ENCODE results near the gene RNF114.
A peak's percentile ranks its signal among the peaks of the same experiment; 100 is the strongest.

Gene RNF114

GRCh38 chr20:49982346-49983122, 46.3 kb downstream of the RNF114 start, which contains the start of gene SNAI1:
Gene SNAI1, plus strand, starts transcription at chr20:49982980. Its CDS starts 80 bp downstream, at chr20:49983060.
- H3K36me3 ChIP-seq (ENCODE audit: control insufficient read depth, insufficient read depth, low read length): no peaks in the 10 kb centered on the region
- peak within 1 kb of the TSS; percentile 78 for H3K4me3 ChIP-seq (ENCODE audit: low read length)
- peaks cover 10% of the 10 kb centered on the region for H3K4me1 ChIP-seq (ENCODE audit: control insufficient read depth, insufficient read depth, low read length)
- H3K27me3 ChIP-seq (ENCODE audit: control insufficient read depth, insufficient read depth, low read length): no peaks in the 10 kb centered on the region
- H3K27ac ChIP-seq (ENCODE audit: low read depth, low read length): peak within 1 kb of the TSS; percentile 77
- H3K9ac ChIP-seq (ENCODE audit: low read length): peak within 1 kb of the TSS; percentile 79

- Histone ChIP-seq H3K27ac (ENCODE audit: low read depth, low read length) (peak overlapping the region; percentile 77), H3K27me3 (ENCODE audit: control insufficient read depth, insufficient read depth, low read length) (no peaks in the 10 kb centered on the region), H3K36me3 (ENCODE audit: control insufficient read depth, insufficient read depth, low read length) (no peaks in the 10 kb centered on the region), H3K4me3 (ENCODE audit: low read length) (peak overlapping the region; percentile 78), H3K9ac (ENCODE audit: low read length) (peak overlapping the region; percentile 79), H3K4me1 (ENCODE audit: control insufficient read depth, insufficient read depth, low read length) (peaks cover 10% of the 10 kb centered on the region)
Measured at GRCh38 chr20:49983123-49983847, 47.1 kb downstream of the RNF114 start.

GRCh38 chr20:49983848-49984408, 47.7 kb downstream of the RNF114 start:
- no peaks in the 10 kb centered on the region for H3K27me3 ChIP-seq (ENCODE audit: control insufficient read depth, insufficient read depth, low read length)
- H3K4me3 ChIP-seq (ENCODE audit: low read length): peak overlapping the region; percentile 78
- peaks cover 10% of the 10 kb centered on the region for H3K4me1 ChIP-seq (ENCODE audit: control insufficient read depth, insufficient read depth, low read length)
- peak overlapping the region; percentile 77 for H3K27ac ChIP-seq (ENCODE audit: low read depth, low read length)
- peak overlapping the region; percentile 41 for H3K9ac ChIP-seq (ENCODE audit: low read length)
- no peaks in the 10 kb centered on the region for H3K36me3 ChIP-seq (ENCODE audit: control insufficient read depth, insufficient read depth, low read length)

- Histone ChIP-seq H3K4me3 (ENCODE audit: low read length) (peak overlapping the region; percentile 78), H3K36me3 (ENCODE audit: control insufficient read depth, insufficient read depth, low read length) (no peaks in the 10 kb centered on the region), H3K27me3 (ENCODE audit: control insufficient read depth, insufficient read depth, low read length) (no peaks in the 10 kb centered on the region), H3K27ac (ENCODE audit: low read depth, low read length) (no peak overlapping the region), H3K4me1 (ENCODE audit: control insufficient read depth, insufficient read depth, low read length) (peaks cover 10% of the 10 kb centered on the region), H3K9ac (ENCODE audit: low read length) (peak overlapping the region; percentile 41)
Measured at GRCh38 chr20:49984426-49985153, 48.4 kb downstream of the RNF114 start.

GRCh38 chr20:49985157-49985556, 49.0 kb downstream of the RNF114 start:
- Histone ChIP-seq H3K9ac (ENCODE audit: low read length) (no peak overlapping the region), H3K4me3 (ENCODE audit: low read length) (peak overlapping the region; percentile 78), H3K27ac (ENCODE audit: low read depth, low read length) (no peak overlapping the region), H3K4me1 (ENCODE audit: control insufficient read depth, insufficient read depth, low read length) (peaks cover 16% of the 10 kb centered on the region), H3K27me3 (ENCODE audit: control insufficient read depth, insufficient read depth, low read length) (no peaks in the 10 kb centered on the region), H3K36me3 (ENCODE audit: control insufficient read depth, insufficient read depth, low read length) (no peaks in the 10 kb centered on the region)

GRCh38 chr20:49985617-49986016, 49.4 kb downstream of the RNF114 start:
- Histone ChIP-seq H3K27ac (ENCODE audit: low read depth, low read length) (no peak overlapping the region), H3K36me3 (ENCODE audit: control insufficient read depth, insufficient read depth, low read length) (no peaks in the 10 kb centered on the region), H3K9ac (ENCODE audit: low read length) (no peak overlapping the region), H3K4me1 (ENCODE audit: control insufficient read depth, insufficient read depth, low read length) (peaks cover 20% of the 10 kb centered on the region), H3K4me3 (ENCODE audit: low read length) (no peak overlapping the region), H3K27me3 (ENCODE audit: control insufficient read depth, insufficient read depth, low read length) (no peaks in the 10 kb centered on the region)

GRCh38 chr20:49986049-49986448, 49.9 kb downstream of the RNF114 start:
- Histone ChIP-seq H3K4me3 (ENCODE audit: low read length) (no peak overlapping the region), H3K9ac (ENCODE audit: low read length) (no peak overlapping the region), H3K36me3 (ENCODE audit: control insufficient read depth, insufficient read depth, low read length) (no peaks in the 10 kb centered on the region), H3K4me1 (ENCODE audit: control insufficient read depth, insufficient read depth, low read length) (peaks cover 21% of the 10 kb centered on the region), H3K27me3 (ENCODE audit: control insufficient read depth, insufficient read depth, low read length) (no peaks in the 10 kb centered on the region), H3K27ac (ENCODE audit: low read depth, low read length) (no peak overlapping the region)

GRCh38 chr20:49987015-49987867, 51.0 kb downstream of the RNF114 start:
- no peaks in the 10 kb centered on the region for H3K27me3 ChIP-seq (ENCODE audit: control insufficient read depth, insufficient read depth, low read length)
- H3K4me1 ChIP-seq (ENCODE audit: control insufficient read depth, insufficient read depth, low read length): peaks cover 21% of the 10 kb centered on the region
- H3K27ac ChIP-seq (ENCODE audit: low read depth, low read length): no peak overlapping the region
- no peak overlapping the region for H3K9ac ChIP-seq (ENCODE audit: low read length)
- no peaks in the 10 kb centered on the region for H3K36me3 ChIP-seq (ENCODE audit: control insufficient read depth, insufficient read depth, low read length)
- no peak overlapping the region for H3K4me3 ChIP-seq (ENCODE audit: low read length)

GRCh38 chr20:49987868-49988690, 51.9 kb downstream of the RNF114 start:
- Histone ChIP-seq H3K9ac (ENCODE audit: low read length) (no peak overlapping the region), H3K4me3 (ENCODE audit: low read length) (no peak overlapping the region), H3K4me1 (ENCODE audit: control insufficient read depth, insufficient read depth, low read length) (peaks cover 20% of the 10 kb centered on the region), H3K27ac (ENCODE audit: low read depth, low read length) (no peak overlapping the region), H3K36me3 (ENCODE audit: control insufficient read depth, insufficient read depth, low read length) (no peaks in the 10 kb centered on the region), H3K27me3 (ENCODE audit: control insufficient read depth, insufficient read depth, low read length) (no peaks in the 10 kb centered on the region)

GRCh38 chr20:49989234-49990065, 53.3 kb downstream of the RNF114 start:
- H3K4me1 ChIP-seq (ENCODE audit: control insufficient read depth, insufficient read depth, low read length): peaks cover 11% of the 10 kb centered on the region

More at GRCh38 chr20:49989234-49990065, 53.3 kb downstream of the RNF114 start:
- H3K27ac ChIP-seq (ENCODE audit: low read depth, low read length): peak overlapping the region; percentile 76
- H3K9ac ChIP-seq (ENCODE audit: low read length): no peak overlapping the region
- H3K27me3 ChIP-seq (ENCODE audit: control insufficient read depth, insufficient read depth, low read length): no peaks in the 10 kb centered on the region
- H3K36me3 ChIP-seq (ENCODE audit: control insufficient read depth, insufficient read depth, low read length): no peaks in the 10 kb centered on the region
- H3K4me3 ChIP-seq (ENCODE audit: low read length): no peak overlapping the region

Measured in rectal smooth muscle tissue (tissue), 1 donor.